Neural progenitor cell (in vitro differentiated cells): Measurements from ENCODE around the gene MID1.

Experiments
- EZH2 ChIP-seq: fragments of 200-600 bp; sonication (generic); IDR thresholded peaks from 2 replicates; pipeline ENCODE4 v1.6.1; 2017; ENCODE audit warnings: antibody characterized with exemption, mild to moderate bottlenecking, moderate library complexity
- EZH2phosphoT487 ChIP-seq: fragments of 200-600 bp; sonication (generic); IDR thresholded peaks from 2 replicates; pipeline ENCODE4 v1.6.1; 2017; ENCODE audit warnings: antibody characterized with exemption
- TF ChIP-seq, protein P1 (sequence below): fragments of 200-600 bp; sonication (generic); IDR thresholded peaks from 2 replicates; pipeline ENCODE4 v1.5.1; 2017; ENCODE audit warnings: antibody characterized with exemption, mild to moderate bottlenecking

DNA sequence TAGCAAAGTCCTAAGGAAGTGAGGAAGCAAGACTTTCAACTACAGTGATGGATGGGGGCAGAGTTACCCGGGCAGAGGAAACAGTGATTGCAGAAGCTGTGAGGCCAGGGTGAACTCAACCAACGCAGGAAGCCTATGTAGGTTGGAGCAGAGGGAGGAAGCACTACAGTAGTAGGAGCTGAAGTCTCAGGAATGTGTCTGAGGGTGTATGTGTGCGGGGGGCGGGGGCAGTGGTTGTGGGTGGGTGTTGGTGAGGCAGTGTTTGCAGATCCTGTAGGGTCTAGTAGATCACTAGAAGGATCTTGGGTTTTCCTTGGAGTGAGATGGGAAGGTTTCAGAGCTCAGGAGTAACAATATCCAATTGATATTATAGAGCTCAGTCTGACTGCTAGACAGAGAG, 9.9 kb upstream of the MID1 start:
- TF ChIP-seq, protein P1, sequence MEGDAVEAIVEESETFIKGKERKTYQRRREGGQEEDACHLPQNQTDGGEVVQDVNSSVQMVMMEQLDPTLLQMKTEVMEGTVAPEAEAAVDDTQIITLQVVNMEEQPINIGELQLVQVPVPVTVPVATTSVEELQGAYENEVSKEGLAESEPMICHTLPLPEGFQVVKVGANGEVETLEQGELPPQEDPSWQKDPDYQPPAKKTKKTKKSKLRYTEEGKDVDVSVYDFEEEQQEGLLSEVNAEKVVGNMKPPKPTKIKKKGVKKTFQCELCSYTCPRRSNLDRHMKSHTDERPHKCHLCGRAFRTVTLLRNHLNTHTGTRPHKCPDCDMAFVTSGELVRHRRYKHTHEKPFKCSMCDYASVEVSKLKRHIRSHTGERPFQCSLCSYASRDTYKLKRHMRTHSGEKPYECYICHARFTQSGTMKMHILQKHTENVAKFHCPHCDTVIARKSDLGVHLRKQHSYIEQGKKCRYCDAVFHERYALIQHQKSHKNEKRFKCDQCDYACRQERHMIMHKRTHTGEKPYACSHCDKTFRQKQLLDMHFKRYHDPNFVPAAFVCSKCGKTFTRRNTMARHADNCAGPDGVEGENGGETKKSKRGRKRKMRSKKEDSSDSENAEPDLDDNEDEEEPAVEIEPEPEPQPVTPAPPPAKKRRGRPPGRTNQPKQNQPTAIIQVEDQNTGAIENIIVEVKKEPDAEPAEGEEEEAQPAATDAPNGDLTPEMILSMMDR = no peak
- TF ChIP-seq EZH2 (no peak), EZH2phosphoT487 (no peak)
